GM12891 (cell line): ENCODE data around the gene TCF12.

Source experiments
- DNase-seq: peaks from one replicate; pipeline ENCODE4 v3.0.0; 2011; ENCODE audit warnings: low spot score; ENCODE audit not compliant: insufficient read length
- FAIRE-seq: peaks from 2 replicates; lab custom pipeline; 2011; peaks lifted over from hg19 to GRCh38; lab: Jason Lieb, UNC
- PAX5 ChIP-seq: IDR thresholded peaks from 2 replicates; pipeline ENCODE4 v1.6.1; 2011; ENCODE audit warnings: low read length, moderate library complexity, mild to moderate bottlenecking; ENCODE audit not compliant: insufficient read depth, severe bottlenecking
- POLR2A ChIP-seq: IDR thresholded peaks from 2 replicates; pipeline ENCODE4 v1.6.1; 2011; ENCODE audit warnings: low read depth, low read length, control low read depth
- POLR2AphosphoS5 ChIP-seq: IDR thresholded peaks from 2 replicates; pipeline ENCODE4 v1.6.1; 2011; ENCODE audit warnings: low read depth, low read length, control low read depth
- POU2F2 ChIP-seq: IDR thresholded peaks from 2 replicates; pipeline ENCODE4 v1.6.1; 2011; ENCODE audit warnings: low read depth, mild to moderate bottlenecking, control low read depth, low read length, moderate library complexity
- SPI1 ChIP-seq: IDR thresholded peaks from 2 replicates; pipeline ENCODE4 v1.6.1; 2011; ENCODE audit warnings: low read depth, low read length, control low read depth
- TAF1 ChIP-seq: IDR thresholded peaks from 2 replicates; pipeline ENCODE4 v1.6.1; 2011; ENCODE audit warnings: low read depth, low read length, control low read depth

The TCF12 gene

GRCh38 chr15:56957812-56958406 lies 39.5 kb downstream of the TCF12 start:
- no peak for DNase-seq
- no peak for FAIRE-seq
- TF ChIP-seq SPI1 (no peak), POLR2A (no peak), POU2F2 (no peak), PAX5 (no peak), POLR2AphosphoS5 (no peak), TAF1 (no peak)

- TF ChIP-seq TAF1 = no peak
- no peak for TF ChIP-seq POLR2A
- no peak for TF ChIP-seq PAX5
- no peak for TF ChIP-seq POLR2AphosphoS5
- no peak for TF ChIP-seq POU2F2
- TF ChIP-seq SPI1 = no peak
- FAIRE-seq (no peak), DNase-seq (no peak)
Observed at GRCh38 chr15:56959318-56959648, 40.8 kb downstream of the TCF12 start.

GRCh38 chr15:56960116-56960515 lies 41.7 kb downstream of the TCF12 start:
- TF ChIP-seq POLR2AphosphoS5 (no peak), POU2F2 (no peak), SPI1 (no peak), PAX5 (no peak), POLR2A (no peak), TAF1 (no peak)
- DNase-seq = no peak
- no peak for FAIRE-seq

- TF ChIP-seq TAF1 = no peak
- no peak for TF ChIP-seq SPI1
- TF ChIP-seq POLR2AphosphoS5 = no peak
- no peak for TF ChIP-seq POU2F2
- TF ChIP-seq POLR2A = no peak
- no peak for TF ChIP-seq PAX5
- no peak for DNase-seq
- no peak for FAIRE-seq
Observed at GRCh38 chr15:56963126-56963525, 44.7 kb downstream of the TCF12 start.

- TF ChIP-seq POU2F2 = no peak
- TF ChIP-seq POLR2A = no peak
- TF ChIP-seq POLR2AphosphoS5 = no peak
- TF ChIP-seq SPI1 = no peak
- no peak for TF ChIP-seq PAX5
- TF ChIP-seq TAF1 = no peak
- FAIRE-seq = no peak
- DNase-seq = no peak
Observed at GRCh38 chr15:56963710-56964109, 45.3 kb downstream of the TCF12 start.

DNA sequence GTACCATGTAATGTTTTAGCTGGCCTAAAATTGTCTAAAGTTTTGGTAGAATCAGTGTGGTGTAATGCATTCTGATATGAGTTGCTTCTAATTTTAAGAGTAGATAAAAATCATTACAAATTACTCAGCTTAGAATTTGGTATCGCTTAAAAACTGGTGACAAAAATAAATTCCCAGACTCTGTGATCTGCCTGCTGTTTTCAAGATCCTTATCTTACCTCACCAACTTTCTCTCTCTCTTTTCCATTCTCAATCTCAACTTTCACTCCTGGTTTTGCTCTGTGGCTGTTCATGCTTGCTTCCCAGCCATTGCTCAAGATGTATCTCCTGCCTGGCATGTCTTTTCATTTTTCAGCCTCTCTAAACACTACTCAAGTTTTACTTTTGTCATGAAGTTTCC lies 45.7 kb downstream of the TCF12 start:
- DNase-seq = no peak
- TF ChIP-seq POU2F2 = no peak
- no peak for TF ChIP-seq POLR2AphosphoS5
- no peak for TF ChIP-seq SPI1
- TF ChIP-seq PAX5 = no peak
- TF ChIP-seq TAF1 = no peak
- no peak for TF ChIP-seq POLR2A
- FAIRE-seq = no peak

- DNase-seq (no peak), FAIRE-seq (no peak)
- no peak for TF ChIP-seq POLR2A
Observed at GRCh38 chr15:56965231-56966013, 47.0 kb downstream of the TCF12 start.

GRCh38 chr15:56967336-56967735 lies 48.9 kb downstream of the TCF12 start:
- FAIRE-seq = no peak
- no peak for TF ChIP-seq SPI1
- TF ChIP-seq POLR2A = no peak
- TF ChIP-seq POLR2AphosphoS5 = no peak
- TF ChIP-seq POU2F2 = no peak
- no peak for TF ChIP-seq TAF1
- no peak for TF ChIP-seq PAX5

DNA sequence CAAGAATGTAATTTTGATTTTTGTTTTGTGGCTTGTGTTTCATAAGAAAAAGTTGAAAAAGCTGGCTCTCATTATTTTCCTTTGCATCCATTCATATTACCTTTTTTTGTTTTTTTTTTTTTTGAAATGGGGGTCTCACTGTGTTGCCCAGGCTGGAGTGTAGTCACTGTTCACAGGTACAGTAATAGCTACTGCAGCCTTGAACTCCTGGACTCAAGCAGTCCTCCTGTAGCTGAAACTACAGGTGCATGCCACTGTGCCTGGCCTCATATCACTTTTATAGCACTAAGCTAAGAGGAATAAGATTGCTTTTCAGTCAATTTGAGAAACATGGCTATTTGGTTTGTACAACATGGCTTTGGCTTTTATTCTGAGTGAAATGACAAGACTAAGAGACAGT lies 49.8 kb downstream of the TCF12 start:
- TF ChIP-seq TAF1 (no peak), POU2F2 (no peak), SPI1 (no peak), POLR2AphosphoS5 (no peak), POLR2A (no peak), PAX5 (no peak)
- no peak for DNase-seq
- FAIRE-seq = no peak

More at GRCh38 chr15:56967336-56967735, 48.9 kb downstream of the TCF12 start:
- no peak for DNase-seq
